ENCODE data around the gene ALK. TPM values are rescaled to one million over a fixed set of nuclear protein-coding genes. Genes with fewer than 3 reads are reported as not detected.

Gene ALK
- total and polyA plus RNA-seq, 10 of the 15 experiments (the other 5 are each of a cell fraction or from before 2014, with no cell fraction given), result 0.11 TPM; not detected in 9

DNA sequence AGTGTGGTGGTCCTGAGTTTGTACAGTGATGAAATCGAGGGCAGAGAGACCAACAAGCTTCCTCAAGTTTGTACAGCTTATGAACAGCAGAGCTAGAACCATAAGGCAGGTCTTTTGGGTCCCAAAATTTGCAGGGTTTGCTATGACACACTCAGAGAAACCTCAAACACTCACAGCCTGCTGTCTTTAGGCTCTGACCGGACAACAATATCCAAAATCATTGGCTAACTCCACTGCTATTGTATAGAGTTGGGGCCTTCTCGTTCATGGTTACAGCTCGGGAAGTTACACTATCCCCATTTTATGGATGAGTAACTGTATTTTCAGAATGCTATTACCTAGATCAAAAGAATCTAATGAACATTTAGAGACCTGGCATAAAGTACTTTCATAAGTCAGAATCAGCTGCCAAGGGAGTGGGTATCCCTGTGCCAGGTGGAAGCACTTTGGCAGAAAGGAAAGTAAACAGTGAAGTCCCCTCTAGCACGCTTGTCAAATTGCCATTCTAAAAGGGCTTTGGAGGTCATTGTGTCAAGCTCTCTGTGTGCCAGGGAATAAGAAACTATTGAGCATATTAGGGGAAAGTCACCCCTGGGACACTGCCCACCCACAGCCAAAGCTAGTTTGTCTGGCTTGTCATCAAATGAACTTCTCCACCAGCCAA lies 331.8 kb downstream of the ALK start:
- Histone ChIP-seq H3K27ac (ENCODE audit: control insufficient read depth, insufficient read depth) (no peak overlapping the region), H3K9me3 (replicated peaks; ENCODE audit: control insufficient read depth, insufficient read depth, low read length) (no peaks in the 10 kb centered on the region), H4K20me1 (ENCODE audit: control insufficient read depth, insufficient read depth) (no peaks in the 10 kb centered on the region; the same call in 1 of the 2 replicates), H3K9ac (ENCODE audit: control insufficient read depth, insufficient read depth, low read length) (no peak overlapping the region), H3K36me3 (ENCODE audit: control insufficient read depth in 2 of 2, insufficient read depth in 2 of 2, low read length in 1 of 2) (no peaks in the 10 kb centered on the region), H2AFZ (ENCODE audit: control insufficient read depth, low read depth, low read length) (no peak overlapping the region), H3K79me2 (ENCODE audit: control insufficient read depth, insufficient read depth, low read length) (no peaks in the 10 kb centered on the region), H3K4me2 (ENCODE audit: control insufficient read depth, insufficient read depth) (no peak overlapping the region), H3K27me3 (replicated peaks in 1 of 2; ENCODE audit: control insufficient read depth in 2 of 2, insufficient read depth in 2 of 2, low read length in 1 of 2) (no peaks in the 10 kb centered on the region), H3K4me1 (ENCODE audit: control insufficient read depth, insufficient read depth, low read length) (no peaks in the 10 kb centered on the region), H3K4me3 (no peak overlapping the region)
- BruUV-seq (replicated peaks), result no TSS peak
- intact Hi-C loops (cut with micrococcal nuclease; ENCODE audit: unreplicated experiment) (loop anchor here (10.0 kb wide), 1 partner anchor 275 kb away; no protein-coding TSS in a partner anchor), in situ Hi-C loops (cut with MboI) (no loop called here)
- SMC1A ChIA-PET (ENCODE audit: uncharacterized antibody, unreplicated experiment), result interaction anchor here (1.0 kb wide), 1 partner anchor 11 kb away, joined by 4 read pairs; no protein-coding TSS in a partner anchor
- no peak for DNase-seq (ENCODE audit: low read depth, low spot score)
- 43% methylated on average over 5 of the region's 5 CpGs for WGBS (ENCODE audit: insufficient coverage, insufficient replicate concordance, low lambda C conversion rate, missing lambda C conversion rate)
- POLR2A ChIA-PET, result no interaction called here
- ATAC-seq, result no peak
- TF ChIP-seq POLR2AphosphoS5 (IDR thresholded peaks at IDR 0.05; ENCODE audit: low read length) (no peak), CREB1 (IDR thresholded peaks at IDR 0.05; ENCODE audit: low read depth) (no peak), EP300 (IDR thresholded peaks at IDR 0.05; ENCODE audit: borderline replicate concordance in 1 of 2, control insufficient read depth in 1 of 2, low read depth in 2 of 2, low read length in 2 of 2) (no peak), E2F4 (IDR thresholded peaks at IDR 0.05; ENCODE audit: low read depth, low read length) (no peak), POU2F2 (IDR thresholded peaks at IDR 0.05; ENCODE audit: borderline replicate concordance, low read depth, low read length) (no peak), POLR2AphosphoS2 (IDR thresholded peaks at IDR 0.05; ENCODE audit: low read depth, low read length) (no peak), RAD51 (IDR thresholded peaks at IDR 0.05) (no peak)
- TF ChIP-seq, protein P1, sequence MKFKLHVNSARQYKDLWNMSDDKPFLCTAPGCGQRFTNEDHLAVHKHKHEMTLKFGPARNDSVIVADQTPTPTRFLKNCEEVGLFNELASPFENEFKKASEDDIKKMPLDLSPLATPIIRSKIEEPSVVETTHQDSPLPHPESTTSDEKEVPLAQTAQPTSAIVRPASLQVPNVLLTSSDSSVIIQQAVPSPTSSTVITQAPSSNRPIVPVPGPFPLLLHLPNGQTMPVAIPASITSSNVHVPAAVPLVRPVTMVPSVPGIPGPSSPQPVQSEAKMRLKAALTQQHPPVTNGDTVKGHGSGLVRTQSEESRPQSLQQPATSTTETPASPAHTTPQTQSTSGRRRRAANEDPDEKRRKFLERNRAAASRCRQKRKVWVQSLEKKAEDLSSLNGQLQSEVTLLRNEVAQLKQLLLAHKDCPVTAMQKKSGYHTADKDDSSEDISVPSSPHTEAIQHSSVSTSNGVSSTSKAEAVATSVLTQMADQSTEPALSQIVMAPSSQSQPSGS (IDR thresholded peaks at IDR 0.05; ENCODE audit: low read length), result no peak
- FAIRE-seq, result no peak
- CTCF ChIA-PET, result no interaction called here
- RAD21 ChIA-PET (ENCODE audit: unreplicated experiment), result no interaction called here

Measured in GM12878 (cell line).